ENCODE results near the gene CYBRD1.

DNA sequence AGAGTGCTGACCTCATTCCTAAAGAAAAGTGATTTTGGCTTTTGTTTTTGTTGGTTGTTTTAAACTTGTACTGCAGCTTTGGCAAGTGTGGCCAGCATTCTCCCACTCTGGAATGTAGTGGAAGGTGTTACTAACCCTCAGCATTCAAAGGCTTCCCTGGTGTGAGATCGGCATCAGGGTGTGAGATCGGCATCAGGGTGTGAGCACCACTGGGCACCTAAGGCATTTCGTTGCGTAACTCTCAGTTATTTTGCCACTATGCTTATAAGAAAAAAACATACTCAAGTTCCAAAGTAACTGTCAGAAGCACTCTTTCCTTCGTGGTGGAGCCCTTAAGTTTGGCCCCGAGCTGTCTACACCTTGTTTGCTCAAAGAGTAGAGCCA is 1.7 kb downstream of the CYBRD1 start:
- TF ChIP-seq, protein P1, sequence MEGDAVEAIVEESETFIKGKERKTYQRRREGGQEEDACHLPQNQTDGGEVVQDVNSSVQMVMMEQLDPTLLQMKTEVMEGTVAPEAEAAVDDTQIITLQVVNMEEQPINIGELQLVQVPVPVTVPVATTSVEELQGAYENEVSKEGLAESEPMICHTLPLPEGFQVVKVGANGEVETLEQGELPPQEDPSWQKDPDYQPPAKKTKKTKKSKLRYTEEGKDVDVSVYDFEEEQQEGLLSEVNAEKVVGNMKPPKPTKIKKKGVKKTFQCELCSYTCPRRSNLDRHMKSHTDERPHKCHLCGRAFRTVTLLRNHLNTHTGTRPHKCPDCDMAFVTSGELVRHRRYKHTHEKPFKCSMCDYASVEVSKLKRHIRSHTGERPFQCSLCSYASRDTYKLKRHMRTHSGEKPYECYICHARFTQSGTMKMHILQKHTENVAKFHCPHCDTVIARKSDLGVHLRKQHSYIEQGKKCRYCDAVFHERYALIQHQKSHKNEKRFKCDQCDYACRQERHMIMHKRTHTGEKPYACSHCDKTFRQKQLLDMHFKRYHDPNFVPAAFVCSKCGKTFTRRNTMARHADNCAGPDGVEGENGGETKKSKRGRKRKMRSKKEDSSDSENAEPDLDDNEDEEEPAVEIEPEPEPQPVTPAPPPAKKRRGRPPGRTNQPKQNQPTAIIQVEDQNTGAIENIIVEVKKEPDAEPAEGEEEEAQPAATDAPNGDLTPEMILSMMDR (IDR thresholded peaks at IDR 0.05): no peak
- TF ChIP-seq POLR2AphosphoS5 (IDR thresholded peaks at IDR 0.05) (no peak), POLR2A (IDR thresholded peaks at IDR 0.05) (no peak), EP300 (IDR thresholded peaks at IDR 0.05; ENCODE audit: low read depth) (no peak)

Data from transverse colon (tissue), 4 donors.